ENCODE measurements around the gene TJP3.

Gene TJP3

GRCh38 chr19:3770136-3770999, 62.2 kb downstream of the TJP3 start:
- no peak for DNase-seq

GRCh38 chr19:3771000-3771905, 63.1 kb downstream of the TJP3 start:
- no peak for DNase-seq

GRCh38 chr19:3771906-3772455, 63.8 kb downstream of the TJP3 start, which contains the start of gene RAX2:
Gene RAX2 (minus strand): TSS chr19:3772228. CDS start chr19:3771742, 486 bp downstream.
- no peak for DNase-seq

- no peak for DNase-seq
These were observed 65.8 kb downstream of the TJP3 start for GRCh38 chr19:3773814-3774515.

GRCh38 chr19:3774621-3775373, 66.6 kb downstream of the TJP3 start:
- DNase-seq: no peak

- DNase-seq: no peak
These were observed 67.2 kb downstream of the TJP3 start for GRCh38 chr19:3775374-3775711.

- DNase-seq: no peak
These were observed 67.6 kb downstream of the TJP3 start for GRCh38 chr19:3775831-3776230.

- DNase-seq: no peak
These were observed 68.4 kb downstream of the TJP3 start for GRCh38 chr19:3776479-3777040.

- DNase-seq: no peak
These were observed 70.1 kb downstream of the TJP3 start for GRCh38 chr19:3778104-3778867.

GRCh38 chr19:3778899-3779723, 70.9 kb downstream of the TJP3 start:
- no peak for DNase-seq

- DNase-seq: no peak
These were observed 72.7 kb downstream of the TJP3 start for GRCh38 chr19:3780786-3781304.

- no peak for DNase-seq
These were observed 73.4 kb downstream of the TJP3 start for GRCh38 chr19:3781603-3782002.

GRCh38 chr19:3782330-3782729, 74.1 kb downstream of the TJP3 start:
- DNase-seq: no peak

GRCh38 chr19:3782903-3783302, 74.7 kb downstream of the TJP3 start:
- DNase-seq: no peak

GRCh38 chr19:3783660-3784584, 75.7 kb downstream of the TJP3 start:
- no peak for DNase-seq

GRCh38 chr19:3784607-3785450, 76.6 kb downstream of the TJP3 start:
- no peak for DNase-seq

- no peak for DNase-seq
These were observed 77.3 kb downstream of the TJP3 start for GRCh38 chr19:3785451-3785937.

Data from HCEC 1CT (cell line).